HG03521 (cell line): ENCODE results near the gene TMEM42.

Source experiments
- ATAC-seq: cut with Tn5 transposase; IDR thresholded peaks from one replicate; pipeline ENCODE4 v1.9.1; 2021; ENCODE audit warnings: mild to moderate bottlenecking, moderate library complexity; ENCODE audit not compliant: unreplicated experiment

The TMEM42 gene

DNA sequence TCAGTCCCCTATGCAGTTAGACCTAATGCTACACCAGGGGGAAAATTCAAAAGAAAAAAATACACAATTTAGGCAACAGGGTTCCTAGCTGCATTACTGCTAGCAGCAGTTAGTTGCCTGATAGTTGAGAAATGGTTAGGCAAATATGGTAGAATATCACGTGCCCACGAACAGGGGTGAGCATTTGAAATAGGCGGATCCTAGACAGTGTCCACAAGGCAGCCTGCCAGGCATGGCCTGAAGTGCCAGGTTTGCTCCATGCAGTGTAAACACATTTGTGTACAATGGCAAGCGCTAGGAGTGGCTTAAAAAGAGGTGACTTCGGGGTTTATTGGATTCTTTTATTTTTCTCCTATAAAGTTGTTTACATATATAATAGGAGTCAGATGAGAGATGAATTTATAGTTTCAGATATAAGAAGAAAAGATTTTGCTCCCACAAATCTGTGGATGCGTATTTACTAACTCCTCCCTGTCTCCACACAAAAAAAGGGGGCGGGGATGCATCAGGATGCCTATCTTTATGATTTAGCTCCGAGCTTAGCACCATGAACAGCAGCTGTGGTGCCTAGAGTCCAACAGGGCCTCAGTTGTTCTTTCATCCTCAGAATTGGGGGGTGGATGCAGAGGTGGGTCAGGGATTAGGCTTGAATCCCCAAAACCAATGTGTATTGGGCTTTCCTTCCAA, 8.8 kb downstream of the TMEM42 start:
- ATAC-seq, result no peak

DNA sequence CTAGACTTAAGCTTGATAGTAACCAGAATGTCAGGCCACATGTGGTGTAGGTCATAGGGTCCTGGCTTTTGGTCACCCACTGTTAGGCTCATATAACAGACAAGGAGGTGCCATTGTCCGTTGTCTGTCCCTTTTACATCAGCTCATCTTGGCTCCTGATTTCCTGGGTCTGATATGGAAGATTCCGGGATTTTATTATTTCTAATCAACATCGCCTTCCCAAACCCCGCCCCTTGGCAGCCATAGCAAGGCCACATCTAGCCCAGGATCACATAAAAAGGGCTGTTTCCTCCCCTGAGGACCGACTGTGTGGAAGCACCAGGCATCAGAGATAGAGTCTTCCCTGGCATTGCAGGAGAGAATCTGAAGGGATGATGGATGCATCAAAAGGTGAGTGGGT, 12.6 kb downstream of the TMEM42 start, which contains the start of gene TGM4:
TGM4 (plus strand) TSS at position 301 of the 400 bp plus-strand sequence; CDS start at position 372, 71 bp downstream.
- no peak for ATAC-seq

DNA sequence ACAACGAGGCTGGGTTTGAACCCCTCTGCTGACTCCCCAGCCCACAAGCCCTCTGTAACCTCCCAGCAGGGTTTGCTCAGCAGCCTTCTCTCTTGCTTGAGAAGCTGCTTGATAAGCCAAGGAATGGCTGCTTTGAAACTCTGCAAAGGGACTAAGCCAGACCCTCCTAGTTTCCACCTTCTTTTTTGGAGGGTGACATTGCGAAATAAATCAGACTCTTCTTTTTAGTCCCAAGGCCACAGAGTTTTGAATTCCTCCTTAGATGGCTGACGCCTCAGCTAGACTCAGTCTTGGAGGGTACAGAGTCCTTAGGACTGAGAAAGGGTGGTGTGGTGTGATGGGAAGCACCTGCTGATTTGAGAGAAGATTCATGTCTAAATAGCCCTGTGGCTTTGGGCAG, 13.9 kb downstream of the TMEM42 start:
- ATAC-seq, result no peak

DNA sequence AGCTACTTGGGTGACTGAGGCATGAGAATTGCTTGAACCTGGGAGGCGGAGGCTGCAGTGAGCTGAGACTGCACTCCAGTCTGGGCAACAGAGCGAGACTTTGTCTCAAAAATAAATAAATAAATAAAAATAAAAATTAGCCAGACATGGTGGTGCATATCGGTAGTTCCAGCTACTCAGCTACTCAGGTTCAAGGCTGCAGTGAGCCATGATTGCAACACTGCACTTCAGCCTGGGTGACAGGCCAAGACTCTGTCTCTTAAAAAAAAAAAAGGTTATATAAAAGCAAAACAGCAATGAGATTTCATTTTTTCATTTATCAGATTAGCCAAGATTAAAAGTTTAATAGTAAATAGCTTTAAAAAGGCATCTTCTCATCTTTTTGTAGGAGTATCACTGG, 15.6 kb downstream of the TMEM42 start:
- no peak for ATAC-seq

DNA sequence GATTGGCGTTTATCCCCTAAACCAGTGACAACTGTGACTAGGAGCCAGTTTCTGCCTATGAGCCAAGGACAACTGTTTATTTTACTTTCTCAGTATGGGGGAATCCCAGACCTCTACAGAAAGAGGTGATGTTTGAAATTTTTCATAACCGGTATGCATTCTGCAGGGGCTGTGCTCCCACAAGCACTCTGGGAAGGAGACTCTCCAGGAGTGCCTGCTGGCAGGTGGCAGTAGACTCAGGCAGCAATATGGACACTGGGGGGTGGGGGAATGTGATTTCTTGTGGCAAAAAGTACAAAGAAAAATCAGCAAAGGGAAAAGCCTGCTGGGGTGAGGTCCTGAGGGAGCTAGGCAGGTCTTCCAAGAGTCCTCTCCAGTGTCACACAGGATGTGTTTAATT, 18.6 kb downstream of the TMEM42 start:
- no peak for ATAC-seq

DNA sequence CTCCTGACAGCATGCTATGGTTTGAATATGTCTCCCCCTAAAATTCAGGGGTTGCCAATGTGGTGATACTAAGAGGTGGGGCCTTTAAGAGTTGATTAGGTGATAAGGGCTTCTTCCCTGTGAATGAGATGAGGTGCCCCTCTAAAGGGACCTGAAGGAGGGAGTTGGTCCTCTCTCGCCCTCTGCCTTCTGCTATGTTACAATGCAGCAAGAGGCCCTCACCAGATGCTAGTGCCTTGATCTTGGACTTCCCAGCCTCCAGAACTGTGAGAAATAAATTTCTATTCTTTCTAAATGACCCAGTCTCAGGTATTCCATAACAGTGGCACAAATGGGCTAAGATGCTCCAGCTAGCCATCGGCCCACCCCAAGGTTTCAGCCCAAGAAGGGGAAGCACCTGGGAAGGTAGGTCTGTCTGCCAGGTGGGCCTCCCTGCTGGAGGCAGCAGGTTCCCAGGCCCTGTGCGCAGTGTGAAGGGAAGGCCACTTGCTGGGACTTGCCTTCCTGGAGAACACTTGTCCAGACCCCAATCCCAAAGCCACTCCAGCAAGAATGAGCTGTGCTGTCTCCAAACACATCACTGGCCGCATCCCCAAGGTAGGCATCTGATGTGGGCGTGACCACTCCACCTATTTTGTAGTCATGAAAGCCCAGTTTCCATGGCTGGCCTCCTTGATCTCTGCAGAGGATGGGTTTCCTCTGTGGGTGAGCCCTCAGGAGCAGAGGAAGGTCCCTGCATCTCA, 21.7 kb downstream of the TMEM42 start:
- ATAC-seq, result no peak

DNA sequence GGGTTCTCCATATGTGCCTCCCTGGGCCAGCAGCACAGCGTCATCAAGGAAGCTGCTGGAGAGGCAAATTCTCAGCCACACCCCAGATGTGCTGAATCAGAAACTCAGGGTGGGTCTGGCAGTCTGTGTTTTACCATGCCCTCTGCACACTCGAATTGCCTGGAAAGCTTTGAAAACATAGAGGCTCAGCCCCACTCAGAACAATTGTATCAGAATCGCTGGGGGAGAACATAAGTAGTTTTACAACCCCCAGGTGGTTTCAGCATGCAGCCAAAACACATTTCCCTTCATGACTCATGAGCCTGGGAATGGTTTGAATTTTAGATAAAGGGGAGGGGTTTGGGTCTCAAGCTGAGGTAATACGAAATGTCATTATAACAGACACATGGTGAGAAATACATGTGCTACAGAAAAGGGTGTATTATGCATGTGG, 22.3 kb downstream of the TMEM42 start:
- no peak for ATAC-seq

DNA sequence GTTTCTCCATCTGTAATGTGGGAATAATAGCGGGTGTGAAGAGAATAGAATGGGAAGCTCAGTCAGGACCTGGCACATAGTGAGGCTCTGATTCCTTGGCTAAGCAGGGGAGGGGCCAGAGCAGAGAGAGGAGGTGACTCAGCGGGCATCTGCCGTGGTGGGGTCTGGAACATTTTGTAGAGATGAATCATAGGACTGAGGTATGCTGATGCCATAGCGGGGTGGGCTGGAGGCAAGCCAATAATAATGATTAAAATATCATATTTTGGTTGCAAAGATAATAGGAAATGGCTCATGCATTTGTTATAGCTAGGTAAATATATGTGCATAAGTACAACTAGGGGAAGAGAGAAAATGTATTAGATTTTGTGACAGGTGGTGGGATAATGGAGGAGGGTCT, 23.9 kb downstream of the TMEM42 start:
- no peak for ATAC-seq

DNA sequence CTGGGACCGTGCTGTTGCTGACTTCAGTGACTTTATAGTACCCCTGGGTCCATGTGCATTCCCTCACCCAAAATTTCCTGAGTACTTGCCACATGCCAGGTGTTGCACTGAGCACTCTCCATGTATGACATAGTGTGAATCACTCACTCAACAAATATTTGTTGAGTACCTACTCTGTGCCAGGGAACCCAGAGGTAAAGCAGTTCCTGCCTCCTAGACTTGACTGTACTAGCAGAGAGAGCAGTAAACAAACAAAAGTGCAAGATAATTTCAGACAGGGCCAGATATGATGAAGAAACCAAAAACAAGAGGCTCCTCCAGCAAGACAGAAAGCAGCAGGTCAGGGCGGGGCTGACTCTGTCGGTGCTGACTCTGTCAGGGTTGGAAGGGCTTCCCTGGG, 24.8 kb downstream of the TMEM42 start:
- no peak for ATAC-seq

DNA sequence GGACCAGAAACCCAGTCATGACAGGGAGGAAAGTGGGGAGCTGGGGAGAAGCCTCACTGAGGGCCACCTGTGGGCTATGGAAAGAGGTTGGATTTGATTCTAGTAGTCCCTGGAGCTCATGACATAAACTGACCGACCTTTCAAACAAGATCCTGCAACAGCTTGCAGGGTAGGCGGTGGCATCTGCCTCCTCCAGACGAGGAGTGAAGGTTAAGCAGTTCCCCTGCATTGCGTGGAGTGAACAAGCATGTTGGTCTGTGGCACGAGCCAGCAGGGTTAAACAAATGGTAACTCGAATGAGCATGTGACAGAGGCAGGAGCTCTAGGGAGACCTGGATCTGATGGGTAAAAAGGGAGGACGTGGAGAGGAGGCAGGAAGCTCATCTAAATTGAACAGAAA, 25.4 kb downstream of the TMEM42 start:
- ATAC-seq, result no peak

DNA sequence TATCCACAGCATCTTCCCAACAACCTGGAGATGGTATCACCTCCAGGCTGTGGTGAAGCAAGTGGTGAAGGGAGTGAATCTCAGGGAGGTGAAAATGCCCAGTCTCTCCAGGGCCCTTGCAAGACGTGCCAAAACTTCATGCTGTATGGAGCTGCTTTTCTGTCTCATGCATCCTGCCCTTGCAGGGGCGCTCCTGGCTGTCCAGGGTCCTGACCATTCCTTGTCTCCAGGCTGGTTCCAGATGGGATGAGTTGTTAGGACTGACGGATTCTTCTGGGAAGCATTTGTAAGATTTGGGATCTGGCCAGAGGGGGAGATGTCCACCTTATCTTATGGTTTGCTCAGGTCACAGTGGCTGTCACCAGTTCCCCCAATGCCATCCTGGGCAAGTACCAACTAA, 28.5 kb downstream of the TMEM42 start:
- no peak for ATAC-seq

DNA sequence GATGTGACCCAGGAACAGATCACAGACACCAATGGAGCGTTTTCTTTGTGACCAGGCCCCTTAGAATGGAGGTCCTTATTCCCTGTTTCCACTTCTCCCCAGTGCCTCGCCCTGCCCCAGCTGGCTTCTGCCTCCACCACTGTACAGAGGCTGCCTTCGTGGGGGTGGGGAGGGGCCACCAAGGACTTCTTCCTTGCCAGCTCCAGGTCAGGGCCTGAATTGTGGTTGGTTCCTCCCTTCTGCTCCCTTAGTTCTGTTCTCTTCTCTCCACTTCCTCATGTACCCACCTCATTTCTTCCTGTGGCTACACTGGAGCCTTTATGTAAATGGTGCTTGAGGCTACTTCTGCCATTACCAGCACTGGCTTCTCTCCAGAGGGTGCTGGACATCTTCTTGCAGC, 29.1 kb downstream of the TMEM42 start:
- ATAC-seq, result no peak

DNA sequence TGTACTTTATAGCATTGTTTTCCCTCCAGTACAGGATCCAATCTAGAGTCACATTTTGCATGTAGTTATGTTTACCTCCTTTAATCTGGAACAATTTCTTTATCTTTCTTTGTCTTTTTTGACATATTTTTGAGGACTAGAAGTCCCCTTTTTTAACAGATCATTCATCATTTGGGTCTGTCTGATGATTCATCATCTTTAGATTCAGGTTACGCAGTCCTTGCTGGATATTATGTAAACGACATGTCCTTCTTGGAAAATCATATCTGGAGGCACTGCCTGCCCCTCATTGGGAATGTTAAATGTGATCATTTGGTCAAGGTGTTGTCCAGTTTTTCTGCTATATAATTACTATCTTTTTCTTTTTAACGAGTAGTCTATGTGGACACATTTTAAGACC, 31.0 kb downstream of the TMEM42 start:
- no peak for ATAC-seq

DNA sequence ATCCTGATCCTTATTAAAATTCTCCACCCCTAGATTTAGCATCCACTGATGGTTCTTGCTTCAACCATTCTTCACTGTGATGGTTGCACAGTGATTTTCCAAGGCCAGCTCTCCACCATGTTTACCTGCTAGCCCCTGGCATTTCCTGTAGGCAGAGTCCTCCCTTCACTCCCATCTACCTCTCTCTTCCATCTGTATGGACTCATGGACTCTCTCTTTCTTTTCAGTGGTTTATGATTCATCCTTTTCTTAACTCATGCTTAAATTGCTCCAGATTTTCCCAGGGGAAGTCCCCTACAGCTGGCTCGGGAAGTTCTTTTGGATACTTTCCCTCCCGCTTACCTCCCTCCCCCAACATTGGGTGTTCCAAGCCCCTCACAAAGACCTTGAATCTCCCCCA, 31.4 kb downstream of the TMEM42 start:
- no peak for ATAC-seq

DNA sequence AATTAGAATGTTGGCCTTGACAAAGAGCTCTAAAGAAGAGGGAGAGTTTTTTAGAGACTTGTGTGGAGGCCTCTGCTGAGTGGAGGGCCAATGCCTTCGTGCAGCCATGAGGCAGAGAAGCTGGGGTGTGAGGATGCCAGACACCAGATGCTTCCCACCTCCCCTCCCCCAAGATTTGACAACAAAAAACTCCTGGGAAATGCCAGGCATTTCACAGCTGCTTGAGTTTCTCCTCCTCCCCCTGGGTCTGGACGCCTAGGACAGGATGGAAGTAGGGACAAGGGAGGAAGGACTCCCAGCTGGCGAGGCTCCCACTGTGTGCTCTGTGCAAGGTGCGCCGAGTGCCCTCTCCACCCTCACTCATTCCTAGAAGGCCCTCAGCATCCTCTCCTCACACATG, 32.8 kb downstream of the TMEM42 start:
- no peak for ATAC-seq

DNA sequence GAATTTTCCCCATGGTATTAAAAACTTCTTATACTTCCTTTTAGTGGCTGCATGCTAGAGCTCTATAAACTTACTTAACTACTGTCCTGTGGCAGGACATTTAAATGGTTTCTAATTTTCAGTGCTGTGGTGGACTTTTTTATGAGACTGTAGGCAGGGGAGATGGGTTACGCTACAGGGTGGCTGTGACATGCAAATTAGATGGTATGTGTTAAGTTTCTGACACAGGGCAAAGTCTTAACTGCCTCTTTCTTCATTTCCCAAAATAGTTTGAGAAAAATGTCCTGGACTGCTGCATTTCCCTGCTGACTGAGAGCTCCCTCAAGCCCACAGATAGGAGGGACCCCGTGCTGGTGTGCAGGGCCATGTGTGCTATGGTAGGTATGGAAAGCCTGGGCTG, 34.7 kb downstream of the TMEM42 start:
- no peak for ATAC-seq

DNA sequence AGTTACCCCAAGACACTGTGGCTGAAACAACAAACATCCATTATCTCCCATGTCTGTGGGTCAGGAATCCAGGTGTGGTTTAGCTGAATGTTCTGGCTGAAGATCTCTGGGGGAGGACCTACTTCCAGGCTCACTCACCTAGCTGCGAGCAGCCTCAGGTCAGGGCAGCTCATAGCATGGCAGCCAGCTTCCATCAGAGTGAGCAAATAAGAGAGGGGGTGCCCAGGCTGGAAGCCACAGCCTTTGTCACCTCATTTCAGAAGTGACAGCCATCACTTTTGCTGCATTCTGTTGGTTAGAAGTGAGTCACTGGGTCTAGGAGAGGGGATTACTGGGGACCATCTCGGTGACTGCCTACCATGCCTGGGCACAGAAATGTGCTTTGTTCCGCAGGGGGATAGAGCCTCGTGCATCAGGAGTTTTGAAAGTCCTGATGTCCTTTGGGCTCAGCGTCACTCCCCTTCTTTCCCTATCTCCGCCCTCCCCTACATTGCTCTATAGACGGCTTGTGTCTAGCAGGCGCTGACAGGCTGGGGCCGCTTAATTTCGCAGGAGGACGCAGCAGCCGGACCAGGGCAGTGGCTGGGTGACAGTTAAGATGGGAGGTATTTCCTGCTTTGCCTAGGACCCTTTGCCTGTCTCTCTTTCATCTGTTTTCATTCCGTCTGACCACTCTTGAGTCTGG, 38.1 kb downstream of the TMEM42 start:
- no peak for ATAC-seq

DNA sequence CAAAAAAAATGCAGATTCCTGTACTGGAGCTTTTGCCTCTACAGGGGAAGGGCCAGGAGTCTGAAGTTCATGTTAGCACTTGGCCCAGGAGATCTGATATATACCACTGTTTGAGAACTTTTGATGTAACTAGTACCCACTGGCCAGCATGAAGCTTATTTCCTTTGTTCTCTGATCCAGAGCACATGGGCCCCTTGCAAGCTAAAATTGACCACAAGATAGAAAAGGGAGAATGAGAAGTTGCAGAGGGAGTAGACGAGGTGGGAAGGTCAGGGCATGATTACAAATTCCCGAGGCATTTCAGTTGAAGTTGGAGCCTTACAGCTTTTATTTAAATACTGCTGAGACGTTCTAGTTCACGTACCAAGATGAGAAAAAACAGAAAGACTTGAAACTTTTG, 40.9 kb downstream of the TMEM42 start:
- no peak for ATAC-seq

DNA sequence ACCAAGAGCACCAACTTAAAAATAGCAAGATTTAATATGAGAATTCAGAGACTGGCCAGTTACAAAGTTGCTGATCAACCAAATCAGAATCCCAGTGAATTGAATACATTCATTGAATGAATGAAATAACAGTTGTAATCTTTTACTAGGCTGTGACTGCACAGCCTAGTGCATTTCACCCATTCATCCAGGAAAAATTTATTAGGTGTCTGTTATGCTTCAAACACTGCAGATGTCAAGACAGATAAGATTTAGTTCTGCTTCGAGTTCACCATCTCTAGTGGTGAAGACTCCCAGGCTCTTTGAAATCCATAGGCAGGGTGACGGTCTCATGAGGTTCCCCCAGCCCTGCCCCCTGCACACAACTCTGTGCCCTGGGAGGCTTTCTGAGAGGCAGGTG, 41.6 kb downstream of the TMEM42 start:
- no peak for ATAC-seq

DNA sequence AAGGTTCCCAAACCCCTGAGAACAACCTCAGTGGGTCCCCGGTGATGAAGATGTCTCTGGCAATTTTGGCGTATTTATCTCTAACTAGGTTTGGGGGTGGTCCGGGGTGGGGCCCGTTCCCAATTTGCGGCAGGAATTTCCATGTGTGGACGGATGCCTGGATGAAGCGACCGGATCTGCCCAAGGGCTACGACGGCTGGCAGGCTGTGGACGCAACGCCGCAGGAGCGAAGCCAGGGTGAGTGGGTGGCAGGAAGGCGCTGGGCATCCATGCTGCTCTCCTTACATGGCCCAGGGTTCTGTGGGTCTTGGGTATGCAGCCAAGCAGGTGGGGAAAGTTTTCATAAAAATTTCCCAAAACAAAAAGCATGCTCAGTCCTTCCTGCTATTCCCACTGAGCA, 42.0 kb downstream of the TMEM42 start:
- ATAC-seq, result no peak

DNA sequence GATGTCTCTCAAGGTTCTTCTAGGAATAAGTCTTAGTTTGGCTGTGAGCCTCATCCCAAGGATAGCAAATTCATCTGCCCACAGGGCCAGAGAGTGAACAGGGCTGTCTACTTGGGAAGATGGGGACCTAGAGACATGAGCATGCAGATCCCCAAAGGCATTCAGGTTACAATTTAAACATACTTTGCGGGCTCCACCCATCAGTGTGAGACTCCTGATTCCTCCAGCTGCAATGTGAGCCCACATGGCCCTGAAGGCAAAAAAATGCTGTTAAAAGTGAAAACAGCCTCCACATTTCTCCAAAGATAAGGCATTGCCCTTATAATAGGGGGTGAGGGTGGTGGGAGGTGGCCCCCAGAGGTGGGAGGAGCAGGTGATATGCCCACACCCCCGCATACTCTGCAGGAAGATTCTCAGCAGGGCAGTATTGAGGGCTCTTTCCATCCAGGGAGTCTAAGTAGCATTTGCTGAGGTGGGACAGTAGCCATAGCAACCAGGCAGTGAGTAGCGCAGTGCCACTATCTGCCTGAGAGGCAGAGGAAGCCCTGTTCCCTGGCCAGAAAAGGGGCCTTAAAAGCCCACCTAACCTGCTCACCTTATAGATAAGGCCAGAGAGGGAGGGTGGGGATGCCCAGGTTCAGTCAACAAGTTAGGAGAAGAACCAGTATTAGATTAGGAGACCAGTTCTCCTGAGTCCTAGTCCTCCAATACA, 43.9 kb downstream of the TMEM42 start:
- no peak for ATAC-seq
